K562 treated with DMSO at 1 percent for 12 hours (cell line): Measurements from ENCODE around the gene SHC2. TPM values are rescaled to one million over a fixed set of nuclear protein-coding genes. Genes with fewer than 3 reads are reported as not detected.

Source experiments
- total RNA-seq: library from RNA; unstranded; fragments of 300-600 nt; gene quantifications from 2 replicates; pipeline ENCODE4 v1.2.3, GENCODE V29; 2022; ENCODE audit not compliant: insufficient read depth

SHC2 gene
- 0.49 and 2.1 TPM in 2 replicates for total RNA-seq

GRCh38 chr19:460877-461720, at the start of gene SHC2:
Gene SHC2 (minus strand): TSS chr19:461033. CDS start chr19:460996, 37 bp downstream.

GRCh38 chr19:507286-508203, 46.7 kb upstream of the SHC2 start, which contains the start of gene TPGS1:
Gene TPGS1 (plus strand): TSS chr19:507497. CDS start chr19:507507, 10 bp downstream.

GRCh38 chr19:496112-496665, 35.4 kb upstream of the SHC2 start, which contains the start of gene MADCAM1:
Gene MADCAM1 (plus strand): TSS chr19:496486. CDS start chr19:496500, 14 bp downstream.

GRCh38 chr19:408902-409515, 51.8 kb downstream of the SHC2 start, which contains the start of gene C2CD4C:
Gene C2CD4C (minus strand): TSS chr19:409147. CDS start chr19:408361, 786 bp downstream.

Other genes with a start within 250 kb of the SHC2 start
- not detected in 2 replicates for gene PLPP2, start 169.6 kb downstream of the SHC2 start, total RNA-seq
- gene MIER2, start 116.2 kb downstream of the SHC2 start, total RNA-seq, result 29.8 and 31.5 TPM in 2 replicates
- not detected in 2 replicates for gene C2CD4C, start 51.9 kb downstream of the SHC2 start, total RNA-seq
- 1.0 TPM in 1 of 2 replicates, not detected in the other for gene MADCAM1, start 35.5 kb upstream of the SHC2 start, total RNA-seq
- gene TPGS1, start 46.5 kb upstream of the SHC2 start, total RNA-seq, result 50.0 and 96.2 TPM in 2 replicates
- gene CDC34, start 70.7 kb upstream of the SHC2 start, total RNA-seq, result 134 and 173 TPM in 2 replicates
- gene GZMM, start 83.0 kb upstream of the SHC2 start, total RNA-seq, result 2.5 and 3.2 TPM in 2 replicates
- gene BSG, start 111.6 kb upstream of the SHC2 start, total RNA-seq, result 539 and 624 TPM in 2 replicates
- 3.5 and 4.7 TPM in 2 replicates for gene HCN2, start 128.8 kb upstream of the SHC2 start, total RNA-seq
- 86.8 and 92.3 TPM in 2 replicates for gene POLRMT, start 172.5 kb upstream of the SHC2 start, total RNA-seq
- gene FGF22, start 178.8 kb upstream of the SHC2 start, total RNA-seq, result 0.58 and 0.74 TPM in 2 replicates
- gene RNF126, start 202.2 kb upstream of the SHC2 start, total RNA-seq, result 77.4 and 85.9 TPM in 2 replicates
- 5.5 and 11.6 TPM in 2 replicates for gene FSTL3, start 215.4 kb upstream of the SHC2 start, total RNA-seq
- gene PRSS57, start 234.4 kb upstream of the SHC2 start, total RNA-seq, result 26.1 and 36.0 TPM in 2 replicates
- 11.5 and 13.7 TPM in 2 replicates for gene PALM, start 247.9 kb upstream of the SHC2 start, total RNA-seq